Skin of body (tissue), 2 donors: ENCODE results near the gene HNRNPLL. TPM values are rescaled to one million over a fixed set of nuclear protein-coding genes. Genes with fewer than 3 reads are reported as not detected.
"Not testable (repeated sequence)": the region's sequence is repeated elsewhere in the genome, so short reads cannot be mapped to it uniquely, and the experiment has no call there.

ENCODE experiments used
- DNase-seq: peaks from one replicate; lab custom pipeline; 2025; lab: John Stamatoyannopoulos, UW
- total RNA-seq: library from RNA; depleted of rRNA; stranded (reverse); fragments of >200 nt; gene quantifications from one replicate; pipeline ENCODE4 v1.2.3, GENCODE V29; 2014

Gene HNRNPLL
- total RNA-seq = 49.9 TPM

- DNase-seq = peak; percentile 96
Observed at GRCh38 chr2:38602732-38603401, at the start of gene HNRNPLL. Gene HNRNPLL (minus strand): TSS chr2:38602928. CDS start chr2:38602626, 302 bp downstream.

GRCh38 chr2:38650717-38651116 is 48.0 kb upstream of the HNRNPLL start:
- no peak for DNase-seq

GRCh38 chr2:38650012-38650411 is 47.3 kb upstream of the HNRNPLL start:
- no peak for DNase-seq

GRCh38 chr2:38649176-38649728 is 46.5 kb upstream of the HNRNPLL start:
- DNase-seq = no peak

- DNase-seq = no peak
Observed at GRCh38 chr2:38648107-38648761, 45.5 kb upstream of the HNRNPLL start.

GRCh38 chr2:38643683-38644511 is 41.2 kb upstream of the HNRNPLL start:
- DNase-seq = not testable (repeated sequence)

- no peak for DNase-seq
Observed at GRCh38 chr2:38643021-38643671, 40.4 kb upstream of the HNRNPLL start.

- DNase-seq = not testable (repeated sequence)
Observed at GRCh38 chr2:38642373-38643017, 39.8 kb upstream of the HNRNPLL start.

GRCh38 chr2:38636069-38636468 is 33.3 kb upstream of the HNRNPLL start:
- DNase-seq = no peak

- DNase-seq = no peak
Observed at GRCh38 chr2:38635139-38635538, 32.4 kb upstream of the HNRNPLL start.

- DNase-seq = no peak
Observed at GRCh38 chr2:38634684-38635083, 32.0 kb upstream of the HNRNPLL start.

- no peak for DNase-seq
Observed at GRCh38 chr2:38633895-38634294, 31.2 kb upstream of the HNRNPLL start.

GRCh38 chr2:38632980-38633379 is 30.3 kb upstream of the HNRNPLL start:
- no peak for DNase-seq

GRCh38 chr2:38631976-38632375 is 29.2 kb upstream of the HNRNPLL start:
- DNase-seq = no peak

GRCh38 chr2:38629684-38630083 is 27.0 kb upstream of the HNRNPLL start:
- no peak for DNase-seq

GRCh38 chr2:38627391-38627790 is 24.7 kb upstream of the HNRNPLL start:
- DNase-seq = no peak

- no peak for DNase-seq
Observed at GRCh38 chr2:38626326-38627035, 23.8 kb upstream of the HNRNPLL start.

GRCh38 chr2:38622210-38622609 is 19.5 kb upstream of the HNRNPLL start:
- no peak for DNase-seq

GRCh38 chr2:38621018-38621417 is 18.3 kb upstream of the HNRNPLL start:
- no peak for DNase-seq

GRCh38 chr2:38620282-38620977 is 17.7 kb upstream of the HNRNPLL start:
- DNase-seq = no peak
